Ovary (tissue), 3 donors: ENCODE measurements around the gene TOMM22.

Experiments used
- CTCF ChIP-seq, 3 donors: fragments of 450-650 bp in 2 of 3; fragments of 200-600 bp in 1 of 3; IDR thresholded peaks; one replicate each; pipeline versions ENCODE4 v1.5.1 to v1.8.0; 2016 to 2022; ENCODE audit warnings: antibody characterized with exemption in 3 of 3, mild to moderate bottlenecking in 1 of 3
- EP300 ChIP-seq: sonication (generic); formaldehyde crosslinking; IDR thresholded peaks from one replicate; pipeline ENCODE4 v1.6.1; 2017; ENCODE audit warnings: antibody characterized with exemption
- POLR2A ChIP-seq: fragments of 450-650 bp; IDR thresholded peaks from one replicate; pipeline ENCODE4 v1.6.1; 2017; ENCODE audit warnings: antibody characterized with exemption, mild to moderate bottlenecking, moderate library complexity
- donor health status: DM: no; HTN: no; CAD: no.

- TF ChIP-seq CTCF (IDR thresholded peaks at IDR 0.05) = no peak
- TF ChIP-seq EP300 = no peak
- no peak for TF ChIP-seq POLR2A
Observed at GRCh38 chr22:38717244-38717643, 35.5 kb downstream of the TOMM22 start.
